Measurements from ENCODE around the gene IARS1. TPM values are rescaled to one million over a fixed set of nuclear protein-coding genes. Genes with fewer than 3 reads are reported as not detected.

The IARS1 gene
- total RNA-seq, 1 experiment from 2014 or later = 130 TPM

- H3K36me3 Mint-ChIP-seq (ENCODE audit: insufficient read depth, unreplicated experiment) = peaks cover 66% of the 10 kb centered on the region
- no TSS peak for BruUV-seq (replicated peaks)
- H3K4me3 Mint-ChIP-seq (ENCODE audit: low read depth, unreplicated experiment) = peak overlapping the region; percentile 93
- no peaks in the 10 kb centered on the region for H3K27me3 Mint-ChIP-seq (ENCODE audit: unreplicated experiment)
- H3K9me3 Mint-ChIP-seq (ENCODE audit: low read depth, unreplicated experiment) = no peaks in the 10 kb centered on the region
- no peak for TF ChIP-seq CTCF (IDR thresholded peaks at IDR 0.05; ENCODE audit: unreplicated experiment)
- intact Hi-C loops (cut with micrococcal nuclease; ENCODE audit: unreplicated experiment) = no loop called here
- CTCF ChIA-PET = interaction anchor here (0.6 to 1.3 kb wide), 2 partner anchors 11 to 266 kb away, joined by 4 to 5 read pairs; no protein-coding TSS in a partner anchor
- DNase-seq = no peak
- peaks cover 14% of the 10 kb centered on the region for H3K4me1 Mint-ChIP-seq (ENCODE audit: low read depth, unreplicated experiment)
- peak overlapping the region; percentile 99 for H3K27ac Mint-ChIP-seq (ENCODE audit: unreplicated experiment)
Observed at GRCh38 chr9:92292338-92293074, 991 bp downstream of the IARS1 start.

- CTCF ChIA-PET = interaction anchor here (1.3 kb wide), 1 partner anchor 10 kb away, joined by 4 read pairs; no protein-coding TSS in a partner anchor
- H3K4me3 Mint-ChIP-seq (ENCODE audit: low read depth, unreplicated experiment) = peak overlapping the region; percentile 93
- H3K9me3 Mint-ChIP-seq (ENCODE audit: low read depth, unreplicated experiment) = no peaks in the 10 kb centered on the region
- H3K27me3 Mint-ChIP-seq (ENCODE audit: unreplicated experiment) = no peaks in the 10 kb centered on the region
- peaks cover 75% of the 10 kb centered on the region for H3K36me3 Mint-ChIP-seq (ENCODE audit: insufficient read depth, unreplicated experiment)
- no peak overlapping the region for H3K27ac Mint-ChIP-seq (ENCODE audit: unreplicated experiment)
- DNase-seq = no peak
- BruUV-seq (replicated peaks) = no TSS peak
- H3K4me1 Mint-ChIP-seq (ENCODE audit: low read depth, unreplicated experiment) = peaks cover 14% of the 10 kb centered on the region
- intact Hi-C loops (cut with micrococcal nuclease; ENCODE audit: unreplicated experiment) = no loop called here
- TF ChIP-seq CTCF (IDR thresholded peaks at IDR 0.05; ENCODE audit: unreplicated experiment) = no peak
Observed at GRCh38 chr9:92291577-92291976, 1.9 kb downstream of the IARS1 start.

GRCh38 chr9:92290785-92291429, 2.6 kb downstream of the IARS1 start:
- Mint-ChIP-seq H3K36me3 (ENCODE audit: insufficient read depth, unreplicated experiment) (peaks cover 76% of the 10 kb centered on the region), H3K9me3 (ENCODE audit: low read depth, unreplicated experiment) (no peaks in the 10 kb centered on the region), H3K27ac (ENCODE audit: unreplicated experiment) (peak overlapping the region; percentile 44), H3K4me1 (ENCODE audit: low read depth, unreplicated experiment) (peaks cover 14% of the 10 kb centered on the region), H3K27me3 (ENCODE audit: unreplicated experiment) (no peaks in the 10 kb centered on the region), H3K4me3 (ENCODE audit: low read depth, unreplicated experiment) (peak overlapping the region; percentile 93)
- no TSS peak for BruUV-seq (replicated peaks)
- DNase-seq = no peak
- CTCF ChIA-PET = interaction anchor here (1.3 kb wide), 1 partner anchor 9 kb away, joined by 4 read pairs; no protein-coding TSS in a partner anchor
- intact Hi-C loops (cut with micrococcal nuclease; ENCODE audit: unreplicated experiment) = no loop called here
- no peak for TF ChIP-seq CTCF (IDR thresholded peaks at IDR 0.05; ENCODE audit: unreplicated experiment)

- no peak for DNase-seq
- H3K4me3 Mint-ChIP-seq (ENCODE audit: low read depth, unreplicated experiment) = no peak overlapping the region
- no peaks in the 10 kb centered on the region for H3K9me3 Mint-ChIP-seq (ENCODE audit: low read depth, unreplicated experiment)
- H3K36me3 Mint-ChIP-seq (ENCODE audit: insufficient read depth, unreplicated experiment) = peaks cover 86% of the 10 kb centered on the region
- no TSS peak for BruUV-seq (replicated peaks)
- TF ChIP-seq CTCF (IDR thresholded peaks at IDR 0.05; ENCODE audit: unreplicated experiment) = no peak
- no peak overlapping the region for H3K27ac Mint-ChIP-seq (ENCODE audit: unreplicated experiment)
- no peaks in the 10 kb centered on the region for H3K27me3 Mint-ChIP-seq (ENCODE audit: unreplicated experiment)
- peaks cover 13% of the 10 kb centered on the region for H3K4me1 Mint-ChIP-seq (ENCODE audit: low read depth, unreplicated experiment)
- CTCF ChIA-PET = no interaction called here
- intact Hi-C loops (cut with micrococcal nuclease; ENCODE audit: unreplicated experiment) = no loop called here
Observed at GRCh38 chr9:92289708-92290390, 3.6 kb downstream of the IARS1 start.

Data from Calu3 (cell line).